OCI-LY1 (cell line): ENCODE data around the gene ZBTB20.

Source experiments
- EZH2 ChIP-seq: fragments of 200-600 bp; sonication (generic), shearing (Covaris generic); IDR thresholded peaks from 2 replicates; pipeline ENCODE4 v1.8.0; 2017; ENCODE audit warnings: borderline replicate concordance, mixed run types, mild to moderate bottlenecking, antibody characterized with exemption, low read length, moderate library complexity, mixed read lengths
- TF ChIP-seq, protein P1 (sequence below): fragments of 200-600 bp; sonication (generic), shearing (Covaris generic); IDR thresholded peaks from 2 replicates; pipeline ENCODE4 v1.5.1; 2017; ENCODE audit warnings: mild to moderate bottlenecking, antibody characterized with exemption, low read length, moderate library complexity, mixed read lengths

DNA sequence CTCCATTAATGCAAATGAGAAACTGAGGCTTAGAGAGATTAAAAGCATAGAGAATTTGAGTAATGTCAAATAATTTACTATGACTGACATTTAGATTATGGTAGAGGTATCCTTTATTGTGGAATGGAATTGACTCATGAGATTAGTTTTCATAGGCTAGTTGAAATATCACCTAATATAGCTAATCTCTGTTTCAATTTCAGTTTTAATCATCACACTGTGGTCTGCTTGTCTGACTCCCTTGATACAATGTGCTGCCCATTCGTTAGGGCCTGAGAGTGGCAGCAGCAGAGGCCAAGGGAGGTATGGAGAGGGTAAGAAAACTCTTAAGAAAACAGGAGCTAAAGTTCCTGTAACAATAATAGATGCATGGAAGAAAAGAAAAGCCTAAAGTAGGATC is 13.2 kb upstream of the ZBTB20 start:
- TF ChIP-seq, protein P1, sequence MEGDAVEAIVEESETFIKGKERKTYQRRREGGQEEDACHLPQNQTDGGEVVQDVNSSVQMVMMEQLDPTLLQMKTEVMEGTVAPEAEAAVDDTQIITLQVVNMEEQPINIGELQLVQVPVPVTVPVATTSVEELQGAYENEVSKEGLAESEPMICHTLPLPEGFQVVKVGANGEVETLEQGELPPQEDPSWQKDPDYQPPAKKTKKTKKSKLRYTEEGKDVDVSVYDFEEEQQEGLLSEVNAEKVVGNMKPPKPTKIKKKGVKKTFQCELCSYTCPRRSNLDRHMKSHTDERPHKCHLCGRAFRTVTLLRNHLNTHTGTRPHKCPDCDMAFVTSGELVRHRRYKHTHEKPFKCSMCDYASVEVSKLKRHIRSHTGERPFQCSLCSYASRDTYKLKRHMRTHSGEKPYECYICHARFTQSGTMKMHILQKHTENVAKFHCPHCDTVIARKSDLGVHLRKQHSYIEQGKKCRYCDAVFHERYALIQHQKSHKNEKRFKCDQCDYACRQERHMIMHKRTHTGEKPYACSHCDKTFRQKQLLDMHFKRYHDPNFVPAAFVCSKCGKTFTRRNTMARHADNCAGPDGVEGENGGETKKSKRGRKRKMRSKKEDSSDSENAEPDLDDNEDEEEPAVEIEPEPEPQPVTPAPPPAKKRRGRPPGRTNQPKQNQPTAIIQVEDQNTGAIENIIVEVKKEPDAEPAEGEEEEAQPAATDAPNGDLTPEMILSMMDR, result no peak
- no peak for TF ChIP-seq EZH2
